Superior temporal gyrus (tissue), 1 donor: Measurements from ENCODE around the gene CARM1.
"Not testable (repeated sequence)": the region's sequence is repeated elsewhere in the genome, so short reads cannot be mapped to it uniquely, and the experiment has no call there.

Experiments used
- DNase-seq: peaks from one replicate; pipeline ENCODE4 v3.0.0-alpha.2; 2016; ENCODE audit errors: extremely low spot score

Gene CARM1

GRCh38 chr19:10870955-10871603 is at the start of gene CARM1:
CARM1 (plus strand) TSS chr19:10871553; CDS start chr19:10871703, 150 bp downstream.
- peak; percentile 93 for DNase-seq

GRCh38 chr19:10823690-10824089 is 47.7 kb upstream of the CARM1 start:
- no peak for DNase-seq

- no peak for DNase-seq
These were observed 45.1 kb upstream of the CARM1 start for GRCh38 chr19:10826231-10826630.

- DNase-seq: no peak
These were observed 44.5 kb upstream of the CARM1 start for GRCh38 chr19:10826846-10827245.

GRCh38 chr19:10828981-10829821 is 42.2 kb upstream of the CARM1 start:
- DNase-seq: no peak

GRCh38 chr19:10829967-10830366 is 41.4 kb upstream of the CARM1 start:
- no peak for DNase-seq

GRCh38 chr19:10830370-10830769 is 41.0 kb upstream of the CARM1 start:
- DNase-seq: no peak

GRCh38 chr19:10830931-10831779 is 40.2 kb upstream of the CARM1 start:
- DNase-seq: no peak

- DNase-seq: no peak
These were observed 39.1 kb upstream of the CARM1 start for GRCh38 chr19:10831987-10832938.

- DNase-seq: no peak
These were observed 38.4 kb upstream of the CARM1 start for GRCh38 chr19:10832939-10833296.

GRCh38 chr19:10835089-10835753 is 36.1 kb upstream of the CARM1 start:
- no peak for DNase-seq

GRCh38 chr19:10835754-10836478 is 35.4 kb upstream of the CARM1 start, which contains the start of gene TMED1:
TMED1 (minus strand) TSS chr19:10836212; CDS start chr19:10836191, 21 bp downstream.
- peak; percentile 96 for DNase-seq

- DNase-seq: no peak
These were observed 34.6 kb upstream of the CARM1 start for GRCh38 chr19:10836479-10837330.

- not testable (repeated sequence) for DNase-seq
These were observed 33.7 kb upstream of the CARM1 start for GRCh38 chr19:10837649-10838048.

GRCh38 chr19:10838377-10838776 is 33.0 kb upstream of the CARM1 start:
- no peak for DNase-seq

- DNase-seq: no peak
These were observed 32.0 kb upstream of the CARM1 start for GRCh38 chr19:10839114-10840050.

- no peak for DNase-seq
These were observed 28.6 kb upstream of the CARM1 start for GRCh38 chr19:10842788-10843187.
